GM06990 (cell line): ENCODE results near the gene NDST1.

Experiments
- DNase-seq: peaks from one replicate; pipeline ENCODE4 v3.0.0-alpha.2; 2011; ENCODE audit not compliant: insufficient read length; ENCODE audit errors: extremely low read depth
- H3K27me3 ChIP-seq: replicated peaks from 2 replicates; pipeline ENCODE4 v1.6.0; 2011; ENCODE audit warnings: low read length; ENCODE audit not compliant: control insufficient read depth, insufficient read depth
- H3K36me3 ChIP-seq: 2 replicates; pipeline ENCODE4 v1.5.1; 2011; ENCODE audit warnings: low read length; ENCODE audit not compliant: control insufficient read depth, insufficient read depth
- H3K4me3 ChIP-seq: replicated peaks from 2 replicates; pipeline ENCODE4 v1.5.1; 2011; ENCODE audit warnings: low read depth, mild to moderate bottlenecking, control low read depth, low read length
- CTCF ChIP-seq: IDR thresholded peaks from 2 replicates; pipeline ENCODE4 v1.5.1; 2011; ENCODE audit warnings: low read length, control low read depth, mild to moderate bottlenecking, inconsistent platforms; ENCODE audit not compliant: insufficient read depth, poor library complexity, severe bottlenecking

The NDST1 gene

GRCh38 chr5:150573867-150574817 is 66.2 kb downstream of the NDST1 start:
- no peak for DNase-seq
- TF ChIP-seq CTCF = no peak
- H3K27me3 ChIP-seq = no peaks in the 10 kb centered on the region

GRCh38 chr5:150574818-150575547 is 67.1 kb downstream of the NDST1 start:
- TF ChIP-seq CTCF = no peak
- Histone ChIP-seq H3K36me3 (no peaks in the 10 kb centered on the region), H3K27me3 (no peaks in the 10 kb centered on the region; the same call in 1 of the 2 replicates), H3K4me3 (no peak overlapping the region)
- DNase-seq = no peak

More at GRCh38 chr5:150573867-150574817, 66.2 kb downstream of the NDST1 start:
- H3K36me3 ChIP-seq = no peaks in the 10 kb centered on the region
- no peak overlapping the region for H3K4me3 ChIP-seq

DNA sequence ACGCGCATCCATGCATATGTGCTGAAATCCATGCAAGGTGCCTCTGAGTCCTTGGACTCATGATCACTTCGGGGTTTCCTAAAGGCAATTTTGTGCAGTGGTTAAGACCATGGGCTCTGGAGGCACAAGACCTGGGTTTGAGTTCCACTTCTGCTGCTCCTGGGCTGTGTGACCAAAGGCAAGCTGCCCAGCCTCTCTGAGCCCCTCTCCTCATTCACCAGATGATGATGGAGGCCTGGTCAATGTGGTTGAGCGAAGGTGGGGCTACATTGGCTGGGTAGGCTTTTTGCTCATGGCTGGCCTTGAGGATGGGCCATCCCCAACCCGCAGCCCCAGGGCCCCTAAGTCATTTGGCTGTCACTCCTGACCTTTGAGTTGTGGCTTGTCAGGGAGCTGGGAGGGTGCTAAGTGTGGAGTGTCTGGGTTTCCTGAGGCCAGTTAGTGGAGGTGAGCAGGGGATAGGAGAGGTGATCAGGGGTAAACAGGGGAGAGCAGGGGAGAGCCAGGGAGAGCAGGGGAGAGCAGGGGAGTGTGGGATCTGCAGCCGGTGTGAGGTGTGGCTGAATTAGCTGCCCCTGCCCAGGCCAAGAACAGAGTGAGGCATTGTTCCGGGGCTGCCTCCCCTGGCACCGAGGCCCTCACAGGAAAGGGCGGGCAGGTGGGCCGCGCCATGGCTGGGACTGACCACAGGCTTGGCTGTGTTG is 68.0 kb downstream of the NDST1 start:
- TF ChIP-seq CTCF = no peak
- H3K4me3 ChIP-seq = no peak overlapping the region
- H3K36me3 ChIP-seq = no peaks in the 10 kb centered on the region
- DNase-seq = no peak
- H3K27me3 ChIP-seq = no peaks in the 10 kb centered on the region; the same call in 1 of the 2 replicates

DNA sequence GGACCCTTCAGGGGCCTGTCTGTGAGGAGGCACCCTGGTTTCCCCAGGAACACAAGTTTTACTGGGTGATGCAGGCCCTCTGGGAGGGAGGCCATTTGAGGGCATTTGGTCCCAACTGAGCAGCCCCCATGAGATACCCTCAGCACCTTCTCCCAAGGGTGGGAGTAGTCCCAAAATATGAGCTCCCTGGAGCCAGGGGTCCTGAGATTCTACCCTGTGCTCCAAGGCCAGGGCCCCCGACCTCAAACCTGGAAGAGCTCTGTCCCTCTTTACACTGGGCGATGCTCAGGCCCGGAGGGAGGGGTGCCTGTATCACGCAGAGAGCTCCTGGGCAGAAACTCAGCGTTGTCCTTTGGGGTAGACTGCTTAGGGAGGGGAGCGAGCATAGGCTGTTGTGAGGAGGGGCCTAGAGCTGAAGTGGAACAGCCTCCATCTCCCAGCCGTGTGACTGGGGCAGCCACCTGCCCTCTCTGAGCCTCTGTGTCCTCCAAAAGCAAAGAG is 68.6 kb downstream of the NDST1 start:
- no peak for TF ChIP-seq CTCF
- no peaks in the 10 kb centered on the region; the same call in 1 of the 2 replicates for H3K27me3 ChIP-seq
- no peaks in the 10 kb centered on the region for H3K36me3 ChIP-seq
- DNase-seq = no peak
- no peak overlapping the region for H3K4me3 ChIP-seq

DNA sequence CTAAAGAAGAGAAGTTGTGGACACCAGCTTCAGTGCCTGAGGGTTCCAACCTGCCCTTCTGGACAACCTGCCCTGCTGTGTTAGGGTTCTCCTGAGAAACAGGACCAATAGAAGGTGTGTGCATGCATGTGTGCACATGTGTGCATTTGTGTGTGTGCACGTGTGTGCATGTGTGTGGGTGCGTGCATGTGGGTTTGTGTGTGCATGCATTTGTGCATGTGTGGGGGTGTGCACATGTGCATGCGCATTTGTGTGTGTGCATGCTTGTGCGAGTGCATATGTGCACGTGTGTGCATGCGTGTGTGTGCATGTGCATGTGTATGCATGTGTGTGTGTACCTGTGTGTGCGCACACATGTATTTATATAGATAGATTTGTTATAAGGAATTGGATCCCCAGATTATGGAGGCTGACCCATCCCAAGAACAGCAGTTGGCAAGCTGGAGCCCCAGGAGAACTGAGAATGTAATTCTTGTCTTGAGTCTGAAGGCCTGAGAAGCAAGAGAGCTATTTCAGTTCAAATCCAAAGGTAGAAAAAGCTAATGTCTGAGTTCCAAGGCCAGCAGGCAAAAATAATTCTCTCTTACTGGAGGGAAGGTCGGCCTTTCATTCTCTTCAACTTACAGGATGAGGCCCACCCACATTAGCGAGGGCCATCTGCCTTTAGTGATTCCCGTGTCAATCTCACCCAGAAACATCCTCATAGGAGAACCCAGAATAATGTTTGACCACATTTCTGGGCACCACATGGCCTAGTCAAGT is 69.6 kb downstream of the NDST1 start:
- Histone ChIP-seq H3K36me3 (no peaks in the 10 kb centered on the region), H3K27me3 (no peaks in the 10 kb centered on the region; the same call in 1 of the 2 replicates), H3K4me3 (no peak overlapping the region)
- DNase-seq = no peak
- no peak for TF ChIP-seq CTCF
